Measurements from ENCODE around the gene TPGS2. TPM values are rescaled to one million over a fixed set of nuclear protein-coding genes. Genes with fewer than 3 reads are reported as not detected.

The TPGS2 gene
- total and polyA plus RNA-seq, 2 donors from 2014 or later = 63.0 to 75.0 TPM

- H3K27me3 ChIP-seq (ENCODE audit: control insufficient read depth, insufficient read depth, low read length) = no peaks in the 10 kb centered on the region
- no peaks in the 10 kb centered on the region for H3K9me3 ChIP-seq (ENCODE audit: control insufficient read depth in 2 of 3, insufficient read depth in 1 of 3, low read length in 3 of 3)
- no peak for FAIRE-seq
- DNase-seq = no peak
- H3K4me1 ChIP-seq (ENCODE audit: control insufficient read depth in 2 of 3, insufficient read depth in 2 of 3, low read depth in 1 of 3, low read length in 3 of 3) = no peaks in the 10 kb centered on the region
- no peak overlapping the region for H3K4me3 ChIP-seq (ENCODE audit: low read length in 3 of 3)
- intact Hi-C loops (cut with DNase I) = no loop called here
- H3K36me3 ChIP-seq (ENCODE audit: control insufficient read depth in 2 of 3, insufficient read depth in 3 of 3, low read length in 3 of 3) = peaks cover 4 to 27% (median 7%) of the 10 kb centered on the region in 3 donors
- no peak overlapping the region for H3K9ac ChIP-seq (ENCODE audit: low read length in 3 of 3)
- no peak overlapping the region for H3K27ac ChIP-seq (ENCODE audit: low read depth in 2 of 2, low read length in 2 of 2)
- TF ChIP-seq CTCF (IDR thresholded peaks at IDR 0.05; ENCODE audit: borderline replicate concordance, extremely low read depth, insufficient read depth) = no peak
These were observed 23.7 kb downstream of the TPGS2 start for GRCh38 chr18:36805105-36805504.

GRCh38 chr18:36798738-36799473 is 29.9 kb downstream of the TPGS2 start:
- intact Hi-C loops (cut with DNase I) = no loop called here
- DNase-seq (no peak), FAIRE-seq (no peak)
- TF ChIP-seq CTCF (IDR thresholded peaks at IDR 0.05; ENCODE audit: borderline replicate concordance, extremely low read depth, insufficient read depth) = no peak
- Histone ChIP-seq H3K9me3 (ENCODE audit: control insufficient read depth in 2 of 3, insufficient read depth in 1 of 3, low read length in 3 of 3) (no peaks in the 10 kb centered on the region), H3K27me3 (ENCODE audit: control insufficient read depth, insufficient read depth, low read length) (no peaks in the 10 kb centered on the region), H3K4me1 (ENCODE audit: control insufficient read depth in 2 of 3, insufficient read depth in 2 of 3, low read depth in 1 of 3, low read length in 3 of 3) (no peaks in the 10 kb centered on the region), H3K4me3 (ENCODE audit: low read length in 3 of 3) (no peak overlapping the region), H3K9ac (ENCODE audit: low read length in 3 of 3) (no peak overlapping the region), H3K27ac (ENCODE audit: low read depth in 2 of 2, low read length in 2 of 2) (no peak overlapping the region), H3K36me3 (ENCODE audit: control insufficient read depth in 2 of 3, insufficient read depth in 3 of 3, low read length in 3 of 3) (peaks cover 2 to 25% (median 15%) of the 10 kb centered on the region in 3 donors)

- H3K9ac ChIP-seq (ENCODE audit: low read length in 3 of 3) = no peak overlapping the region
- peaks cover 5 to 10% (median 10%) of the 10 kb centered on the region in 3 donors for H3K36me3 ChIP-seq (ENCODE audit: control insufficient read depth in 2 of 3, insufficient read depth in 3 of 3, low read length in 3 of 3)
- H3K9me3 ChIP-seq (ENCODE audit: control insufficient read depth in 2 of 3, insufficient read depth in 1 of 3, low read length in 3 of 3) = no peaks in the 10 kb centered on the region
- H3K4me3 ChIP-seq (ENCODE audit: low read length in 3 of 3) = no peak overlapping the region
- TF ChIP-seq CTCF (IDR thresholded peaks at IDR 0.05; ENCODE audit: borderline replicate concordance, extremely low read depth, insufficient read depth) = no peak
- H3K27me3 ChIP-seq (ENCODE audit: control insufficient read depth, insufficient read depth, low read length) = no peaks in the 10 kb centered on the region
- no peaks in the 10 kb centered on the region for H3K4me1 ChIP-seq (ENCODE audit: control insufficient read depth in 2 of 3, insufficient read depth in 2 of 3, low read depth in 1 of 3, low read length in 3 of 3)
- no peak for DNase-seq
- intact Hi-C loops (cut with DNase I) = no loop called here
- no peak for FAIRE-seq
- no peak overlapping the region for H3K27ac ChIP-seq (ENCODE audit: low read depth in 2 of 2, low read length in 2 of 2)
These were observed 36.0 kb downstream of the TPGS2 start for GRCh38 chr18:36792634-36793283.
